Measurements from ENCODE around the gene GIPR.

GRCh38 chr19:45663800-45664199, 4.2 kb upstream of the GIPR start:
- TF ChIP-seq POLR2AphosphoS5 (IDR thresholded peaks at IDR 0.05; ENCODE audit: low read depth, low read length), result no peak
- TF ChIP-seq CTCF (IDR thresholded peaks at IDR 0.05), result no peak
